SW 1271 (cell line): ENCODE results near the gene CATSPER3.
"Not testable (repeated sequence)": the region's sequence is repeated elsewhere in the genome, so short reads cannot be mapped to it uniquely, and the experiment has no call there.

Experiments used
- DNase-seq, 2 experiments: peaks; one replicate each; lab custom pipeline; 2025; lab: John Stamatoyannopoulos, UW

Gene CATSPER3

GRCh38 chr5:134975078-134975715 lies 7.5 kb downstream of the CATSPER3 start:
- DNase-seq: no peak

GRCh38 chr5:134975843-134976242 lies 8.1 kb downstream of the CATSPER3 start:
- DNase-seq: no peak

GRCh38 chr5:134976841-134977240 lies 9.1 kb downstream of the CATSPER3 start:
- no peak for DNase-seq

GRCh38 chr5:134979416-134979815 lies 11.7 kb downstream of the CATSPER3 start:
- DNase-seq: no peak

GRCh38 chr5:134982230-134982629 lies 14.5 kb downstream of the CATSPER3 start:
- no peak for DNase-seq

- no peak for DNase-seq
Measured at GRCh38 chr5:134989266-134989830, 21.6 kb downstream of the CATSPER3 start.

- not testable (repeated sequence) for DNase-seq
Measured at GRCh38 chr5:134990183-134990582, 22.5 kb downstream of the CATSPER3 start.

GRCh38 chr5:134992148-134992547 lies 24.4 kb downstream of the CATSPER3 start:
- no peak for DNase-seq

- no peak for DNase-seq
Measured at GRCh38 chr5:134993161-134993560, 25.5 kb downstream of the CATSPER3 start.

GRCh38 chr5:134994560-134995156 lies 27.0 kb downstream of the CATSPER3 start:
- DNase-seq: no peak

GRCh38 chr5:134995850-134996402 lies 28.2 kb downstream of the CATSPER3 start:
- DNase-seq: no peak

GRCh38 chr5:134997015-134997414 lies 29.3 kb downstream of the CATSPER3 start:
- no peak for DNase-seq

GRCh38 chr5:134998068-134998467 lies 30.4 kb downstream of the CATSPER3 start:
- DNase-seq: not testable (repeated sequence)

- DNase-seq: no peak
Measured at GRCh38 chr5:135004376-135004775, 36.7 kb downstream of the CATSPER3 start.

- no peak for DNase-seq
Measured at GRCh38 chr5:135005076-135005475, 37.4 kb downstream of the CATSPER3 start.

GRCh38 chr5:135007305-135007704 lies 39.6 kb downstream of the CATSPER3 start:
- no peak for DNase-seq

GRCh38 chr5:135007749-135008363 lies 40.1 kb downstream of the CATSPER3 start:
- DNase-seq: no peak

- no peak for DNase-seq
Measured at GRCh38 chr5:135008556-135008955, 40.8 kb downstream of the CATSPER3 start.

- no peak for DNase-seq
Measured at GRCh38 chr5:135008981-135009735, 41.5 kb downstream of the CATSPER3 start.

- no peak for DNase-seq
Measured at GRCh38 chr5:135009736-135010501, 42.2 kb downstream of the CATSPER3 start.
